ENCODE data around the gene PDXDC1. TPM values are rescaled to one million over a fixed set of nuclear protein-coding genes. Genes with fewer than 3 reads are reported as not detected.
"Not testable (repeated sequence)": the region's sequence is repeated elsewhere in the genome, so short reads cannot be mapped to it uniquely, and the experiment has no call there.

PDXDC1 gene
- total RNA-seq, 1 experiment from 2014 or later, result 94.3 TPM

DNA sequence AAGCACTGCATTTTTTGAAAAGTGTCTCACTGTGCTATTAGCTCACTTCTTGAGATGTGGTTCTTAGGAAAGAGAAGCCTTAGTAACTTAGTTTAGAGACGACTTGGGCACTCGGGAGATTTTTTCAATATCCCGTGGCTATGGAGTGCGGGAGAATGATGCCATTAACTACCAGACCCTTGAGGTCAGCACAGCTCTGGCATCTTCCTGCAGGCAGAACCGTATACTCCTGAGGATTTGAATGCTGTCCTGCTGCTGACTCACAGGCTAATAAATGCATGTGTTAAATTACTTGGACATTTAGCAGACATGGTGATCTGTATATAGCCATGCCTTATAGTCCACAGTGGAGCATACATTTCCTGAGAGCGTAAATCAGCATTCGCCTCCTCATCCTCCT lies 46.6 kb downstream of the PDXDC1 start:
- H4K20me1 ChIP-seq (ENCODE audit: insufficient read depth); H3K4me2 ChIP-seq (ENCODE audit: low read length); H2AFZ ChIP-seq (ENCODE audit: low read depth, low read length, poor library complexity, severe bottlenecking); POLR2A ChIA-PET; H3K9me2 ChIP-seq (ENCODE audit: insufficient read depth); DNase-seq (ENCODE audit: low read depth, low spot score); H3K9ac ChIP-seq (ENCODE audit: low read length); ATAC-seq; H3K27me3 ChIP-seq (ENCODE audit: insufficient read depth, low read length); RAD21 ChIA-PET (ENCODE audit: low non-redundant PET in 1 of 2, low total read pairs in 2 of 2, uncharacterized antibody in 2 of 2, unreplicated experiment in 2 of 2); H3K4me3 ChIP-seq (replicated peaks in 1 of 2; ENCODE audit: low read depth in 1 of 2, low read length in 2 of 2); H3K79me2 ChIP-seq (ENCODE audit: insufficient read depth, low read length); H3K9me3 ChIP-seq (ENCODE audit: control insufficient read depth in 1 of 2, insufficient read depth in 1 of 2, low read depth in 1 of 2, low read length in 2 of 2); H3K27ac ChIP-seq (ENCODE audit: low read depth, low read length); CTCF ChIA-PET; BruUV-seq (replicated peaks): not testable (repeated sequence)
- Histone ChIP-seq H3K4me1 (ENCODE audit: control insufficient read depth in 1 of 2, insufficient read depth in 2 of 2, low read length in 2 of 2) (peaks cover 0 to 12% of the 10 kb centered on the region in 2 experiments; a peak in 2 of 4 replicates), H3K36me3 (ENCODE audit: control insufficient read depth in 1 of 2, insufficient read depth in 2 of 2, low read length in 2 of 2) (peaks cover 22 to 23% of the 10 kb centered on the region in 2 experiments)
- intact Hi-C loops (cut with micrococcal nuclease), result loop anchor here (10.0 kb wide), 1 partner anchor 47 kb away; the partner anchor contains the start of gene PDXDC1

DNA sequence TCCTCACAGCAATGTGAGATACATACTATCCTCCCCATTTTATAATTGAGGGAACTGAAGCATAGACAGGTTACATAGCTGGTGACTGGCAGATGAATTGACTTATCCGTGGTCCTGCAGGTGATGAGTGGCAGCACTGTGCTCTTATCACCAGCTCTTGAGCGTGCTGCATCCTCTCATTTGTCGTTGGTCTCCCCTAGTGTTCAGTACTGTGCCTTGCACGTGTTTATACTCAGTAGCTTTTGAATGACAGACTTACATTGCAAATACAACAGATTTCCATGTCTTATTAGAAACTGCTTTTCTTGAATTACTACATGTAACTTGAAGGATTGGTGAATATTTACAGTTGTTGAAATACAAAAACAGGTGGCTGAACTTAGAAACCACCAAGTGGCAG lies 47.4 kb downstream of the PDXDC1 start:
- H3K9me2 ChIP-seq (ENCODE audit: insufficient read depth); H3K4me2 ChIP-seq (ENCODE audit: low read length); H3K27ac ChIP-seq (ENCODE audit: low read depth, low read length); H4K20me1 ChIP-seq (ENCODE audit: insufficient read depth); H3K4me3 ChIP-seq (replicated peaks in 1 of 2; ENCODE audit: low read depth in 1 of 2, low read length in 2 of 2); H3K27me3 ChIP-seq (ENCODE audit: insufficient read depth, low read length); BruUV-seq (replicated peaks); RAD21 ChIA-PET (ENCODE audit: low non-redundant PET in 1 of 2, low total read pairs in 2 of 2, uncharacterized antibody in 2 of 2, unreplicated experiment in 2 of 2); CTCF ChIA-PET; H2AFZ ChIP-seq (ENCODE audit: low read depth, low read length, poor library complexity, severe bottlenecking); H3K79me2 ChIP-seq (ENCODE audit: insufficient read depth, low read length); H3K9me3 ChIP-seq (ENCODE audit: control insufficient read depth in 1 of 2, insufficient read depth in 1 of 2, low read depth in 1 of 2, low read length in 2 of 2); H3K9ac ChIP-seq (ENCODE audit: low read length); POLR2A ChIA-PET: not testable (repeated sequence)
- Histone ChIP-seq H3K4me1 (ENCODE audit: control insufficient read depth in 1 of 2, insufficient read depth in 2 of 2, low read length in 2 of 2) (peaks cover 0 to 12% of the 10 kb centered on the region in 2 experiments; a peak in 2 of 4 replicates), H3K36me3 (ENCODE audit: control insufficient read depth in 1 of 2, insufficient read depth in 2 of 2, low read length in 2 of 2) (peaks cover 21 to 23% of the 10 kb centered on the region in 2 experiments)
- intact Hi-C loops (cut with micrococcal nuclease), result loop anchor here (10.0 kb wide), 1 partner anchor 47 kb away; the partner anchor contains the start of gene PDXDC1
- ATAC-seq, result peak; percentile 97
- TF ChIP-seq SP1 (IDR thresholded peaks at IDR 0.05; ENCODE audit: low read depth) (peak; percentile 32; the same call in 1 of the 2 replicates), POLR2AphosphoS5 (IDR thresholded peaks at IDR 0.05; ENCODE audit: low read depth, low read length) (0 out of 2 replicates have a peak, but pooled peaks have one; percentile 25), RAD21 (IDR thresholded peaks at IDR 0.05; ENCODE audit: low read depth) (peak; percentile 67)
- TF ChIP-seq, protein P1, sequence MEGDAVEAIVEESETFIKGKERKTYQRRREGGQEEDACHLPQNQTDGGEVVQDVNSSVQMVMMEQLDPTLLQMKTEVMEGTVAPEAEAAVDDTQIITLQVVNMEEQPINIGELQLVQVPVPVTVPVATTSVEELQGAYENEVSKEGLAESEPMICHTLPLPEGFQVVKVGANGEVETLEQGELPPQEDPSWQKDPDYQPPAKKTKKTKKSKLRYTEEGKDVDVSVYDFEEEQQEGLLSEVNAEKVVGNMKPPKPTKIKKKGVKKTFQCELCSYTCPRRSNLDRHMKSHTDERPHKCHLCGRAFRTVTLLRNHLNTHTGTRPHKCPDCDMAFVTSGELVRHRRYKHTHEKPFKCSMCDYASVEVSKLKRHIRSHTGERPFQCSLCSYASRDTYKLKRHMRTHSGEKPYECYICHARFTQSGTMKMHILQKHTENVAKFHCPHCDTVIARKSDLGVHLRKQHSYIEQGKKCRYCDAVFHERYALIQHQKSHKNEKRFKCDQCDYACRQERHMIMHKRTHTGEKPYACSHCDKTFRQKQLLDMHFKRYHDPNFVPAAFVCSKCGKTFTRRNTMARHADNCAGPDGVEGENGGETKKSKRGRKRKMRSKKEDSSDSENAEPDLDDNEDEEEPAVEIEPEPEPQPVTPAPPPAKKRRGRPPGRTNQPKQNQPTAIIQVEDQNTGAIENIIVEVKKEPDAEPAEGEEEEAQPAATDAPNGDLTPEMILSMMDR (IDR thresholded peaks at IDR 0.05 in 2 of 3, conservative IDR thresholded peaks at IDR 0.05 in 1 of 3; ENCODE audit: borderline replicate concordance in 1 of 3, insufficient read depth in 1 of 3, low read depth in 2 of 3, low read length in 2 of 3), result peak; percentile 52 to 74 (median 73); a peak in 5 of 6 replicates
- TF ChIP-seq, protein P2, sequence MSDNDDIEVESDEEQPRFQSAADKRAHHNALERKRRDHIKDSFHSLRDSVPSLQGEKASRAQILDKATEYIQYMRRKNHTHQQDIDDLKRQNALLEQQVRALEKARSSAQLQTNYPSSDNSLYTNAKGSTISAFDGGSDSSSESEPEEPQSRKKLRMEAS (IDR thresholded peaks at IDR 0.05), result peak; percentile 71
- DNase-seq (ENCODE audit: low read depth, low spot score), result peak; percentile 80

DNA sequence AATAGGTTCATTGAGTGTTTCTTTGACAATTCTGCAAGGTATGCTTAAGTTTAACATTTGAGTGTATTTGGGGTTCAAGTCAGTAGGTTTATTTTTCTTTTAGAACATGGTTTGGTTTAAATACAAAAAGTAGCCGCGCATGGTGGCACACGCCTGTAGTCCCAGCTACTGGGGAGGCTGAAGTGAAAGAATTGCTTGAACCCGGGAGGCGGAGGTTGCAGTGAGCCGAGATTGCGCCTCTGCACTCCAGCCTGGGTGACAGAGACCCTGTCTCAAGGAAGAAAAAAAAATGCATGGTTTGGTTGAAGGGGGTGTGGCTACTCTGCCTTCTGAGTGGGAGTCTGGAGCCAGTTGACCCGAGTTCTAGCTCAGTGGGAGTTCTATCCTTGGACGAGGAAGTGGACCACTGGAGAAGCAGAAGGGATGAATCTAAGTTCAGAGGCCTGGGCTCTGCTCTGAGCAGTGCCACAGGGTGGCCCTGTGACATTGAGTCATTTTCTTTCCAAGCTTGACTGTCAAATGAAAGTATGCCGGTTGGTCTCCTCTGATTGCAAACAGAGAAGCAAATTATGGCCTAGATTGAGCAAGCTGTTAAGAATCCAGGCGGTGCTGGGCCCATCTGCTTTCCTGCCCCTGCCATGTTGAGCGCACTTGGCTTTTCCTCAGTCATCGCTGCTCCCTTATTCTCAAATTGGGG lies 48.7 kb downstream of the PDXDC1 start:
- POLR2A ChIA-PET, result not testable (repeated sequence)

More for the DNA sequence above, 48.7 kb downstream of the PDXDC1 start:
- H3K4me3 ChIP-seq (replicated peaks in 1 of 2; ENCODE audit: low read depth in 1 of 2, low read length in 2 of 2); DNase-seq (ENCODE audit: low read depth, low spot score); H4K20me1 ChIP-seq (ENCODE audit: insufficient read depth); H3K9ac ChIP-seq (ENCODE audit: low read length); RAD21 ChIA-PET (ENCODE audit: low non-redundant PET in 1 of 2, low total read pairs in 2 of 2, uncharacterized antibody in 2 of 2, unreplicated experiment in 2 of 2); H3K9me2 ChIP-seq (ENCODE audit: insufficient read depth); ATAC-seq; BruUV-seq (replicated peaks); CTCF ChIA-PET; H3K4me2 ChIP-seq (ENCODE audit: low read length); H3K9me3 ChIP-seq (ENCODE audit: control insufficient read depth in 1 of 2, insufficient read depth in 1 of 2, low read depth in 1 of 2, low read length in 2 of 2); H3K27me3 ChIP-seq (ENCODE audit: insufficient read depth, low read length); H3K27ac ChIP-seq (ENCODE audit: low read depth, low read length); H2AFZ ChIP-seq (ENCODE audit: low read depth, low read length, poor library complexity, severe bottlenecking): not testable (repeated sequence)
- peaks cover 20 to 21% of the 10 kb centered on the region in 2 experiments for H3K36me3 ChIP-seq (ENCODE audit: control insufficient read depth in 1 of 2, insufficient read depth in 2 of 2, low read length in 2 of 2)
- H3K4me1 ChIP-seq (ENCODE audit: control insufficient read depth in 1 of 2, insufficient read depth in 2 of 2, low read length in 2 of 2), result peaks cover 0 to 12% of the 10 kb centered on the region in 2 experiments; a peak in 2 of 4 replicates
- intact Hi-C loops (cut with micrococcal nuclease), result loop anchor here (10.0 kb wide), 1 partner anchor 49 kb away; the partner anchor contains the start of gene PDXDC1
- peaks cover 11% of the 10 kb centered on the region; the same call in 1 of the 2 replicates for H3K79me2 ChIP-seq (ENCODE audit: insufficient read depth, low read length)
